ENCODE data around the gene DMD. TPM values are rescaled to one million over a fixed set of nuclear protein-coding genes. Genes with fewer than 3 reads are reported as not detected.

Gene DMD
- total RNA-seq, 1 donor from 2014 or later: 3.8 TPM

- no peak for DNase-seq (ENCODE audit: low read depth in 2 of 2)
Observed at GRCh38 chrX:31367816-31368215, 1843.5 kb downstream of the DMD start.

- DNase-seq (ENCODE audit: low read depth in 2 of 2): no peak
Observed at GRCh38 chrX:31366041-31366440, 1845.3 kb downstream of the DMD start.

GRCh38 chrX:31356275-31357212, 1854.8 kb downstream of the DMD start:
- no peak for DNase-seq (ENCODE audit: low read depth in 2 of 2)

GRCh38 chrX:31355206-31355955, 1856.0 kb downstream of the DMD start:
- no peak for DNase-seq (ENCODE audit: low read depth in 2 of 2)

GRCh38 chrX:31353095-31353494, 1858.3 kb downstream of the DMD start:
- no peak for DNase-seq (ENCODE audit: low read depth in 2 of 2)

- no peak for DNase-seq (ENCODE audit: low read depth in 2 of 2)
Observed at GRCh38 chrX:31350808-31351074, 1860.6 kb downstream of the DMD start.

- DNase-seq (ENCODE audit: low read depth in 2 of 2): no peak
Observed at GRCh38 chrX:31349515-31349914, 1861.8 kb downstream of the DMD start.

GRCh38 chrX:31340587-31340986, 1870.8 kb downstream of the DMD start:
- no peak for DNase-seq (ENCODE audit: low read depth in 2 of 2)

GRCh38 chrX:31338991-31339350, 1872.4 kb downstream of the DMD start:
- DNase-seq (ENCODE audit: low read depth in 2 of 2): no peak

- no peak for DNase-seq (ENCODE audit: low read depth in 2 of 2)
Observed at GRCh38 chrX:31337332-31337731, 1874.0 kb downstream of the DMD start.

GRCh38 chrX:31336419-31336818, 1874.9 kb downstream of the DMD start:
- no peak for DNase-seq (ENCODE audit: low read depth in 2 of 2)

- no peak for DNase-seq (ENCODE audit: low read depth in 2 of 2)
Observed at GRCh38 chrX:31334997-31335396, 1876.4 kb downstream of the DMD start.

GRCh38 chrX:31333165-31333831, 1878.1 kb downstream of the DMD start:
- DNase-seq (ENCODE audit: low read depth in 2 of 2): peak in 1 of 2 donors; percentile 28

- DNase-seq (ENCODE audit: low read depth in 2 of 2): no peak
Observed at GRCh38 chrX:31331928-31332327, 1879.4 kb downstream of the DMD start.

- no peak for DNase-seq (ENCODE audit: low read depth in 2 of 2)
Observed at GRCh38 chrX:31331015-31331414, 1880.3 kb downstream of the DMD start.

- no peak for DNase-seq (ENCODE audit: low read depth in 2 of 2)
Observed at GRCh38 chrX:31329298-31329697, 1882.1 kb downstream of the DMD start.

GRCh38 chrX:31323658-31324057, 1887.7 kb downstream of the DMD start:
- no peak for DNase-seq (ENCODE audit: low read depth in 2 of 2)

- no peak for DNase-seq (ENCODE audit: low read depth in 2 of 2)
Observed at GRCh38 chrX:31320740-31321139, 1890.6 kb downstream of the DMD start.

GRCh38 chrX:31319586-31319985, 1891.8 kb downstream of the DMD start:
- DNase-seq (ENCODE audit: low read depth in 2 of 2): no peak

GRCh38 chrX:31318866-31319265, 1892.5 kb downstream of the DMD start:
- no peak for DNase-seq (ENCODE audit: low read depth in 2 of 2)

- DNase-seq (ENCODE audit: low read depth in 2 of 2): no peak
Observed at GRCh38 chrX:31316340-31316991, 1894.9 kb downstream of the DMD start.

GRCh38 chrX:31314921-31315320, 1896.4 kb downstream of the DMD start:
- no peak for DNase-seq (ENCODE audit: low read depth in 2 of 2)
